RPMI8226 (cell line): Measurements from ENCODE around the gene NME2.

Source experiments
- DNase-seq: peaks from one replicate; pipeline ENCODE4 v3.0.0-alpha.2; 2015

NME2 gene

GRCh38 chr17:51214920-51215319, 48.7 kb downstream of the NME2 start:
- DNase-seq = no peak

- DNase-seq = no peak
Measured at GRCh38 chr17:51217946-51218345, 51.7 kb downstream of the NME2 start.

GRCh38 chr17:51221322-51221721, 55.1 kb downstream of the NME2 start:
- no peak for DNase-seq
